GM12878 (cell line): Measurements from ENCODE around the gene GLI2. TPM values are rescaled to one million over a fixed set of nuclear protein-coding genes. Genes with fewer than 3 reads are reported as not detected.

Experiments
- ATAC-seq: fragments of 200-7000 bp; cut with Tn5 transposase; 3 replicates; pipeline ENCODE4 v1.9.1; 2020; ENCODE audit warnings: mild to moderate bottlenecking, moderate library complexity
- BruUV-seq: library from RNA; stranded (reverse); fragments of 400-500 nt; replicated peaks from 2 replicates; lab custom pipeline; 2021; lab: Mats Ljungman, UMichigan
- CTCF ChIA-PET: fragments of 300-600 bp; sonication (Branson Sonifier 250); formaldehyde crosslinking; extraction: SDS; loops from one replicate; lab custom pipeline; 2021; ENCODE audit warnings: inconsistent platforms; lab: Yijun Ruan, JAX
- POLR2A ChIA-PET: fragments of 350-600 bp; formaldehyde crosslinking; extraction: SDS; loops from one replicate; lab custom pipeline; 2021; ENCODE audit warnings: inconsistent platforms; lab: Charles Lee
- RAD21 ChIA-PET: fragments of 300-600 bp; sonication (Branson Sonifier 250); formaldehyde crosslinking; loops from one replicate; lab custom pipeline; 2023; ENCODE audit warnings: antibody characterized with exemption; ENCODE audit not compliant: unreplicated experiment; lab: Charles Lee
- SMC1A ChIA-PET: fragments of 300-600 bp; sonication (Branson Sonifier 250); formaldehyde crosslinking; loops from one replicate; lab custom pipeline; 2023; ENCODE audit not compliant: unreplicated experiment, uncharacterized antibody; lab: Charles Lee
- DNase-seq: peaks from one replicate; pipeline ENCODE4 v3.0.0-alpha.2; 2011; ENCODE audit warnings: low read depth, low spot score
- FAIRE-seq: peaks from 3 replicates; lab custom pipeline; 2011; peaks lifted over from hg19 to GRCh38; lab: Jason Lieb, UNC
- H2AFZ ChIP-seq: 2 replicates; pipeline ENCODE4 v1.6.0; 2011; ENCODE audit warnings: low read depth, low read length, control low read depth; ENCODE audit not compliant: control insufficient read depth
- H3K27ac ChIP-seq: 2 replicates; pipeline ENCODE4 v1.5.1; 2011; ENCODE audit warnings: control low read depth; ENCODE audit not compliant: control insufficient read depth, insufficient read depth
- H3K27me3 ChIP-seq, 2 experiments: replicated peaks in 1 of 2; 2 replicates each; pipeline versions ENCODE4 v1.6.0 to v1.6.1; 2011; ENCODE audit warnings: low read length in 1 of 2; ENCODE audit not compliant: control insufficient read depth in 2 of 2, insufficient read depth in 2 of 2
- H3K36me3 ChIP-seq, 2 experiments: 2 replicates each; pipeline ENCODE4 v1.5.1; 2011; ENCODE audit warnings: low read length in 1 of 2; ENCODE audit not compliant: control insufficient read depth in 2 of 2, insufficient read depth in 2 of 2
- H3K4me1 ChIP-seq: 2 replicates; pipeline ENCODE4 v1.6.1; 2011; ENCODE audit warnings: mild to moderate bottlenecking, low read length, moderate library complexity, mixed read lengths; ENCODE audit not compliant: control insufficient read depth, insufficient read depth
- H3K4me2 ChIP-seq: 2 replicates; pipeline ENCODE4 v1.6.0; 2011; ENCODE audit warnings: control low read depth; ENCODE audit not compliant: control insufficient read depth, insufficient read depth
- H3K4me3 ChIP-seq: fragments of 200-600 bp; sonication (generic); 2 replicates; pipeline ENCODE4 v1.5.1; 2016
- H3K79me2 ChIP-seq: 2 replicates; pipeline ENCODE4 v1.6.0; 2011; ENCODE audit warnings: low read length; ENCODE audit not compliant: control insufficient read depth, insufficient read depth
- H3K9ac ChIP-seq: 2 replicates; pipeline ENCODE4 v1.8.0; 2011; ENCODE audit warnings: low read length, control low read depth, mixed read lengths; ENCODE audit not compliant: control insufficient read depth, insufficient read depth
- H3K9me3 ChIP-seq: replicated peaks from 3 replicates; pipeline ENCODE4 v1.5.1; 2011; ENCODE audit warnings: mild to moderate bottlenecking, low read length; ENCODE audit not compliant: control insufficient read depth, insufficient read depth
- H4K20me1 ChIP-seq: 2 replicates; pipeline ENCODE4 v1.6.0; 2011; ENCODE audit not compliant: control insufficient read depth, insufficient read depth
- ATF2 ChIP-seq: IDR thresholded peaks from 2 replicates; pipeline ENCODE4 v1.6.1; 2012; ENCODE audit warnings: low read length, inconsistent platforms
- CBX5 ChIP-seq: sonication (generic); IDR thresholded peaks from 2 replicates; pipeline ENCODE4 v1.6.1; 2016; ENCODE audit warnings: low read depth, moderate library complexity, mild to moderate bottlenecking, inconsistent platforms
- CEBPB ChIP-seq, 2 experiments: fragments of 150-350 bp in 1 of 2; IDR thresholded peaks; 2 replicates each; pipeline ENCODE4 v1.6.1; 2012 to 2014; ENCODE audit warnings: low read depth in 2 of 2, low read length in 2 of 2, borderline replicate concordance in 1 of 2, inconsistent platforms in 1 of 2
- EED ChIP-seq: sonication (generic); IDR thresholded peaks from 2 replicates; pipeline ENCODE4 v1.6.1; 2016; ENCODE audit warnings: antibody characterized with exemption, low read depth
- EZH2 ChIP-seq: IDR thresholded peaks from 2 replicates; pipeline ENCODE4 v1.6.1; 2012; ENCODE audit warnings: low read depth, mild to moderate bottlenecking, control low read depth, inconsistent platforms, low read length, borderline replicate concordance; ENCODE audit not compliant: control insufficient read depth
- HSF1 ChIP-seq: fragments of 150-350 bp; IDR thresholded peaks from 2 replicates; pipeline ENCODE4 v1.6.1; 2014; ENCODE audit warnings: mild to moderate bottlenecking, low read depth, low read length
- MYB ChIP-seq: fragments of 150-350 bp; IDR thresholded peaks from 2 replicates; pipeline ENCODE4 v1.6.1; 2014; ENCODE audit warnings: mild to moderate bottlenecking, low read depth, low read length, borderline replicate concordance
- MYC ChIP-seq: IDR thresholded peaks from 2 replicates; pipeline ENCODE4 v1.6.1; 2011; ENCODE audit warnings: mild to moderate bottlenecking, low read length, moderate library complexity, inconsistent platforms; ENCODE audit not compliant: insufficient read depth, insufficient replicate concordance, insufficient read length, severe bottlenecking
- PAX5 ChIP-seq: IDR thresholded peaks from 2 replicates; pipeline ENCODE4 v1.6.1; 2011; ENCODE audit warnings: low read depth, low read length, borderline replicate concordance
- PAX8 ChIP-seq: fragments of 450-650 bp; IDR thresholded peaks from 2 replicates; pipeline ENCODE4 v1.6.1; 2017; ENCODE audit warnings: mild to moderate bottlenecking, moderate library complexity
- RBBP5 ChIP-seq: fragments of 200-600 bp; sonication (generic); conservative IDR thresholded peaks from 2 replicates; pipeline ENCODE4 v1.6.1; 2016
- RUNX3 ChIP-seq: IDR thresholded peaks from 2 replicates; pipeline ENCODE4 v1.6.1; 2012; ENCODE audit warnings: low read length, inconsistent platforms
- SUZ12 ChIP-seq: fragments of 200-600 bp; sonication (generic); IDR thresholded peaks from one replicate; pipeline ENCODE4 v1.6.1; 2018; ENCODE audit warnings: antibody characterized with exemption, mild to moderate bottlenecking; ENCODE audit not compliant: unreplicated experiment
- ZZZ3 ChIP-seq: IDR thresholded peaks from 2 replicates; pipeline ENCODE4 v1.6.1; 2011; ENCODE audit warnings: low read depth; ENCODE audit not compliant: control insufficient read depth, insufficient read length
- WGBS: methylation state at CpG from one replicate; pipeline ENCODE4 v1.1.6; 2016; ENCODE audit warnings: low lambda C conversion rate; ENCODE audit not compliant: insufficient replicate concordance, insufficient coverage; ENCODE audit errors: missing lambda C conversion rate; 5-methylcytosine and 5-hydroxymethylcytosine counted together
- in situ Hi-C: fragments of 300-500 bp; cut with MboI; formaldehyde crosslinking; loops from 9 replicates; pipeline ENCODE4 v1.14.3; 2018; ENCODE audit warnings: mixed read lengths
- intact Hi-C: fragments of 100-400 bp; cut with micrococcal nuclease; formaldehyde crosslinking; loops from one replicate; pipeline ENCODE4 v1.14.2; 2022; ENCODE audit not compliant: unreplicated experiment
- polyA plus RNA-seq, 11 experiments: library from polyadenylated mRNA; depleted of rRNA in 4 of 11; unstranded in 6 of 11; stranded (reverse) in 5 of 11; fragments of >200 nt; fragmentation: Nextera tagmentation in 4 of 11; fragmentation: Illumina TruSeq in 1 of 11; extraction: Ambion mirVana in 4 of 11; extraction: Trizol in 1 of 11; gene quantifications; 1 replicate in 1 of 11; 2 replicates in 10 of 11; pipeline versions ENCODE4 v1.2.1 to v1.2.3, GENCODE V29; 2011 to 2016; ENCODE audit warnings: inconsistent platforms in 2 of 11, missing spikeins in 2 of 11, low read depth in 1 of 11
- total RNA-seq, 4 experiments: library from RNA; depleted of rRNA in 3 of 4; stranded (reverse); fragments of >200 nt in 3 of 4; fragmentation: Illumina TruSeq in 1 of 4; extraction: Trizol in 1 of 4; gene quantifications; 2 replicates each; pipeline versions ENCODE4 v1.2.1 to v1.2.3, GENCODE V29; 2013 to 2021

GLI2 gene
- total and polyA plus RNA-seq, 10 of the 15 experiments (the other 5 are each of a cell fraction or from before 2014, with no cell fraction given): 0.01 TPM; not detected in 9

- Histone ChIP-seq H3K4me2 (no peak overlapping the region), H3K79me2 (no peaks in the 10 kb centered on the region), H4K20me1 (no peaks in the 10 kb centered on the region), H3K27me3 (peaks cover 1 to 2% of the 10 kb centered on the region in 2 experiments; a peak in 3 of 4 replicates), H2AFZ (no peak overlapping the region), H3K4me1 (no peaks in the 10 kb centered on the region), H3K9me3 (no peaks in the 10 kb centered on the region), H3K36me3 (no peaks in the 10 kb centered on the region), H3K4me3 (no peak overlapping the region), H3K9ac (no peak overlapping the region), H3K27ac (no peak overlapping the region)
- FAIRE-seq (no peak), ATAC-seq (no peak), DNase-seq (no peak)
- ChIA-PET SMC1A (interaction anchor here (0.5 to 0.8 kb wide), 2 partner anchors 379 to 571 kb away, joined by 3 read pairs; no protein-coding TSS in a partner anchor), CTCF (interaction anchor here (0.6 to 1.4 kb wide), 4 partner anchors 20 to 655 kb away, joined by 3 to 4 read pairs (median 3); no protein-coding TSS in a partner anchor), RAD21 (no interaction called here), POLR2A (no interaction called here)
- in situ Hi-C loops: no loop called here
- TF ChIP-seq CBX5 (no peak), MYB (no peak), EZH2 (no peak), PAX5 (no peak), SUZ12 (no peak), ZZZ3 (no peak), CEBPB (IDR thresholded peaks at IDR 0.05; ENCODE audit: borderline replicate concordance in 1 of 2, low read depth in 2 of 2, low read length in 2 of 2) (no peak), EED (no peak), PAX8 (no peak), RBBP5 (no peak), ATF2 (no peak), MYC (no peak), RUNX3 (no peak), HSF1 (no peak)
- BruUV-seq: no TSS peak
- intact Hi-C loops: no loop called here
- 20% methylated on average over 7 of the region's 7 CpGs for WGBS
Observed at GRCh38 chr2:120701096-120701495, 34.6 kb upstream of the GLI2 start.
